Small intestine (tissue), 16 donors: ENCODE data around the gene GKN2. TPM values are rescaled to one million over a fixed set of nuclear protein-coding genes. Genes with fewer than 3 reads are reported as not detected.

Experiments
- DNase-seq, 2 donors: peaks; one replicate each; pipeline versions ENCODE4 v3.0.0 to v3.0.0-alpha.2; 2013
- FAIRE-seq: peaks from 2 replicates; lab custom pipeline; 2012; peaks lifted over from hg19 to GRCh38; lab: Jason Lieb, UNC
- H3K27ac ChIP-seq, 3 donors: one replicate each; pipeline ENCODE4 v1.5.1; 2013; ENCODE audit warnings: low read length in 2 of 3, mild to moderate bottlenecking in 2 of 3, control low read depth in 1 of 3, inconsistent platforms in 1 of 3, low read depth in 1 of 3, moderate library complexity in 1 of 3
- H3K27me3 ChIP-seq, 3 donors: one replicate each; pipeline ENCODE4 v1.6.1; 2013; ENCODE audit warnings: low read length in 3 of 3, inconsistent platforms in 1 of 3; ENCODE audit not compliant: control insufficient read depth in 3 of 3, insufficient read depth in 3 of 3
- H3K36me3 ChIP-seq, 3 donors: one replicate each; pipeline ENCODE4 v1.6.1; 2013; ENCODE audit warnings: low read length in 3 of 3, inconsistent platforms in 1 of 3, low read depth in 1 of 3, mild to moderate bottlenecking in 1 of 3, moderate library complexity in 1 of 3; ENCODE audit not compliant: control insufficient read depth in 3 of 3, insufficient read depth in 2 of 3
- H3K4me1 ChIP-seq, 3 donors: one replicate each; pipeline ENCODE4 v1.6.1; 2013; ENCODE audit warnings: low read length in 2 of 3, inconsistent platforms in 1 of 3, low read depth in 1 of 3, mild to moderate bottlenecking in 1 of 3, moderate library complexity in 1 of 3; ENCODE audit not compliant: control insufficient read depth in 3 of 3, insufficient read depth in 2 of 3
- H3K4me3 ChIP-seq, 3 donors: one replicate each; pipeline ENCODE4 v1.5.1; 2013; ENCODE audit warnings: low read length in 3 of 3, control low read depth in 1 of 3, inconsistent platforms in 1 of 3, low read depth in 1 of 3, mild to moderate bottlenecking in 1 of 3, moderate library complexity in 1 of 3
- H3K9me3 ChIP-seq, 2 donors: one replicate each; pipeline ENCODE4 v1.6.1; 2013; ENCODE audit warnings: low read depth in 1 of 2, low read length in 1 of 2; ENCODE audit not compliant: control insufficient read depth in 2 of 2, insufficient read depth in 1 of 2
- WGBS, 3 donors: extraction: QIAGEN DNeasy Blood & Tissue Kit; methylation state at CpG; one replicate each; pipeline ENCODE4 v1.1.7; 2013; 5-methylcytosine and 5-hydroxymethylcytosine counted together
- long read RNA-seq, 10 donors: transcript quantifications; one replicate each; lab custom pipeline, GENCODE V29; 2026
- polyA plus RNA-seq, 4 donors: library from polyadenylated mRNA; stranded (reverse) in 3 of 4; unstranded in 1 of 4; fragments of 200-250 nt in 3 of 4; fragments of 120-200 nt in 1 of 4; gene quantifications; one replicate each; pipeline versions ENCODE4 v1.2.1 to v1.2.3, GENCODE V29; 2013
- donor health status: healthy with polysubstance abuse.
- donor health status: control.
- donor health status: control.
- donor health status: Bipolar disorder and iron deficiency.
- donor health status: healthy.

Gene GKN2
- polyA plus RNA-seq, result under 1 TPM in 1 of 4 donors, not detected in 3; 0.30 TPM
- long read RNA-seq, donor 1, result 0 reads
- long read RNA-seq, donor 2, result 0 reads
- long read RNA-seq, donor 3, result 0 reads
- long read RNA-seq, donor 4, result 0 reads
- long read RNA-seq, donor 5, result 0 reads
- long read RNA-seq, donor 6, result 0 reads
- long read RNA-seq, donor 7, result 0 reads
- long read RNA-seq, donor 8, result 0 reads
- long read RNA-seq, donor 9, result 0 reads
- long read RNA-seq, donor 10, result 0 reads

- Histone ChIP-seq H3K27me3 (no peaks in the 10 kb centered on the region), H3K4me1 (no peaks in the 10 kb centered on the region), H3K36me3 (no peaks in the 10 kb centered on the region), H3K27ac (no peak within 1 kb of the TSS), H3K9me3 (no peaks in the 10 kb centered on the region), H3K4me3 (no peak within 1 kb of the TSS)
- FAIRE-seq (no peak), DNase-seq (no peak)
- WGBS, 3 donors, result 81 to 90% (median 88%) methylated on average over 4 of the region's 4 CpGs
Observed at GRCh38 chr2:68952887-68953521, at the start of gene GKN2. Gene GKN2, minus strand, starts transcription at chr2:68952893. Its CDS starts 32 bp downstream, at chr2:68952861.

- no peaks in the 10 kb centered on the region for H3K9me3 ChIP-seq
- no peak for FAIRE-seq
- H3K4me1 ChIP-seq, result no peaks in the 10 kb centered on the region
- no peak overlapping the region for H3K4me3 ChIP-seq
- no peak for DNase-seq
- H3K27me3 ChIP-seq, result no peaks in the 10 kb centered on the region
- H3K36me3 ChIP-seq, result no peaks in the 10 kb centered on the region
- H3K27ac ChIP-seq, result no peak overlapping the region
Observed at GRCh38 chr2:69001879-69002278, 49.2 kb upstream of the GKN2 start.

GRCh38 chr2:68997401-68997800 is 44.7 kb upstream of the GKN2 start:
- FAIRE-seq, result no peak

GRCh38 chr2:68995916-68996315 is 43.2 kb upstream of the GKN2 start:
- FAIRE-seq, result no peak
- H3K9me3 ChIP-seq, result no peaks in the 10 kb centered on the region
- H3K4me3 ChIP-seq, result no peak overlapping the region
- H3K36me3 ChIP-seq, result no peaks in the 10 kb centered on the region
- no peaks in the 10 kb centered on the region for H3K27me3 ChIP-seq
- WGBS, 3 donors, result 40 to 43% (median 42%) methylated on average over 3 of the region's 3 CpGs
- DNase-seq, result no peak
- H3K27ac ChIP-seq, result no peak overlapping the region
- no peaks in the 10 kb centered on the region for H3K4me1 ChIP-seq

More at GRCh38 chr2:68997401-68997800, 44.7 kb upstream of the GKN2 start:
- Histone ChIP-seq H3K27me3 (no peaks in the 10 kb centered on the region), H3K4me1 (no peaks in the 10 kb centered on the region), H3K9me3 (no peaks in the 10 kb centered on the region), H3K4me3 (no peak overlapping the region), H3K36me3 (no peaks in the 10 kb centered on the region), H3K27ac (no peak overlapping the region)
- no peak for DNase-seq

GRCh38 chr2:68994864-68995263 is 42.2 kb upstream of the GKN2 start:
- FAIRE-seq, result no peak

GRCh38 chr2:68993660-68994059 is 41.0 kb upstream of the GKN2 start:
- no peak overlapping the region for H3K4me3 ChIP-seq
- 46 to 69% (median 54%) methylated on average over 7 of the region's 7 CpGs for WGBS, 3 donors
- H3K27me3 ChIP-seq, result peaks cover 0 to 4% (median 0%) of the 10 kb centered on the region in 3 donors
- H3K36me3 ChIP-seq, result no peaks in the 10 kb centered on the region
- FAIRE-seq (no peak), DNase-seq (no peak)
- no peaks in the 10 kb centered on the region for H3K9me3 ChIP-seq
- no peak overlapping the region for H3K27ac ChIP-seq
- no peaks in the 10 kb centered on the region for H3K4me1 ChIP-seq

More at GRCh38 chr2:68994864-68995263, 42.2 kb upstream of the GKN2 start:
- WGBS, 3 donors, result 58 to 73% (median 67%) methylated on average over 4 of the region's 4 CpGs
- no peak overlapping the region for H3K27ac ChIP-seq
- no peak for DNase-seq
- H3K4me1 ChIP-seq, result no peaks in the 10 kb centered on the region
- H3K27me3 ChIP-seq, result no peaks in the 10 kb centered on the region
- H3K36me3 ChIP-seq, result no peaks in the 10 kb centered on the region
- H3K4me3 ChIP-seq, result no peak overlapping the region
- H3K9me3 ChIP-seq, result no peaks in the 10 kb centered on the region

GRCh38 chr2:68992933-68993332 is 40.2 kb upstream of the GKN2 start:
- Histone ChIP-seq H3K27me3 (peaks cover 0 to 4% (median 0%) of the 10 kb centered on the region in 3 donors), H3K4me3 (no peak overlapping the region), H3K9me3 (no peaks in the 10 kb centered on the region), H3K36me3 (no peaks in the 10 kb centered on the region), H3K27ac (no peak overlapping the region), H3K4me1 (no peaks in the 10 kb centered on the region)
- no peak for DNase-seq
- WGBS, 3 donors, result 52 to 79% (median 68%) methylated on average over 3 of the region's 3 CpGs
- FAIRE-seq, result no peak

GRCh38 chr2:68992341-68992740 is 39.6 kb upstream of the GKN2 start:
- Histone ChIP-seq H3K9me3 (no peaks in the 10 kb centered on the region), H3K4me1 (no peaks in the 10 kb centered on the region), H3K27ac (no peak overlapping the region), H3K27me3 (peaks cover 0 to 4% (median 0%) of the 10 kb centered on the region in 3 donors), H3K4me3 (no peak overlapping the region), H3K36me3 (no peaks in the 10 kb centered on the region)
- WGBS, 3 donors, result 78 to 88% (median 81%) methylated on average over 5 of the region's 5 CpGs
- FAIRE-seq (no peak), DNase-seq (no peak)
